SH-SY5Y (cell line): ENCODE data around the gene DIP2C.

Experiments used
- GATA2 ChIP-seq: IDR thresholded peaks from 2 replicates; pipeline ENCODE4 v1.6.1; 2011; ENCODE audit warnings: mild to moderate bottlenecking, low read depth, low read length
- GATA3 ChIP-seq: IDR thresholded peaks from 2 replicates; pipeline ENCODE4 v1.6.1; 2011; ENCODE audit warnings: low read depth, mild to moderate bottlenecking, low read length, moderate library complexity

DNA sequence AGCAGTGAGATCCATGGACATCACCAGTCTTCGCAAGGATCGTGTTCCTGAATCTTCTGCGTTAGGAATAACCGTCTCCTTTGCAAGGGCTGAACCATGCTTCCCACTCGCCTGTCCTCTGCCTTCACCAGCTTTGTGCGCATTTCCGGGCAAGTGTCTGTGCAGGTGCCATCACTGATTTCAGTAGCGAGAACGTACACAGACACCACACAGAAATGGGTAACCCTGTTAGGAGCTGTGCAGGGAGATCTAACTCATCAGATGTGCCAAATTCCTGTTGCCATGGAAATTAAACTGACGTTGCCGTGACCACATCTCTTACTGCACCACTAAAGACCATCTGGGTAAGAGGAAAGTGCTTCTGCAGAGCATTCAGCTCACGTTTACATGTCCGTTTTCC lies 146.3 kb downstream of the DIP2C start:
- TF ChIP-seq GATA2 (no peak), GATA3 (no peak)
